NB4 (cell line): ENCODE measurements around the gene ZNF627.
"Not testable (repeated sequence)": the region's sequence is repeated elsewhere in the genome, so short reads cannot be mapped to it uniquely, and the experiment has no call there.

Source experiments
- POLR2A ChIP-seq: IDR thresholded peaks from 2 replicates; pipeline ENCODE4 v1.6.1; 2011; ENCODE audit warnings: mild to moderate bottlenecking; ENCODE audit not compliant: insufficient read length; ENCODE audit errors: extremely low read depth
- TF ChIP-seq, protein P1 (sequence below): IDR thresholded peaks from one replicate; pipeline ENCODE4 v1.5.1; 2012; ENCODE audit warnings: low read depth, low read length

DNA sequence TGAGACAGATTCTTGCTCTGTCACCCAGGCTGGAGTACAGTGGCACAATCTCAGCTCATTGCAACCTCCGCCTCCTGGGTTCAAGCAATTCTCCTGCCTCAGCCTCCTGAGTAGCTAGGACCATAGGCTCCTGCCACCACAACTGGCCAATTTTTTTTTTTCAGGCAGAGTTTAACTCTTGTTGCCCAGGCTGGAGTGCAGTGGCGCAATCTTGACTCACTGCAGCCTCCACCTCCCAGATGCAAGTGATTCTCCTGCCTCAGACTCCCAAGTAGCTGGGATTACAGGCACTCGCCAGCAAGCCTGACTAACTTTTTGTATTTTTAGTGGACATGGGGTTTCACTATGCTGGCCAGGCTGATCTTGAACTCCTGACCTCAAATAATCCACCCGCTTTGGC lies 23.5 kb upstream of the ZNF627 start:
- TF ChIP-seq, protein P1, sequence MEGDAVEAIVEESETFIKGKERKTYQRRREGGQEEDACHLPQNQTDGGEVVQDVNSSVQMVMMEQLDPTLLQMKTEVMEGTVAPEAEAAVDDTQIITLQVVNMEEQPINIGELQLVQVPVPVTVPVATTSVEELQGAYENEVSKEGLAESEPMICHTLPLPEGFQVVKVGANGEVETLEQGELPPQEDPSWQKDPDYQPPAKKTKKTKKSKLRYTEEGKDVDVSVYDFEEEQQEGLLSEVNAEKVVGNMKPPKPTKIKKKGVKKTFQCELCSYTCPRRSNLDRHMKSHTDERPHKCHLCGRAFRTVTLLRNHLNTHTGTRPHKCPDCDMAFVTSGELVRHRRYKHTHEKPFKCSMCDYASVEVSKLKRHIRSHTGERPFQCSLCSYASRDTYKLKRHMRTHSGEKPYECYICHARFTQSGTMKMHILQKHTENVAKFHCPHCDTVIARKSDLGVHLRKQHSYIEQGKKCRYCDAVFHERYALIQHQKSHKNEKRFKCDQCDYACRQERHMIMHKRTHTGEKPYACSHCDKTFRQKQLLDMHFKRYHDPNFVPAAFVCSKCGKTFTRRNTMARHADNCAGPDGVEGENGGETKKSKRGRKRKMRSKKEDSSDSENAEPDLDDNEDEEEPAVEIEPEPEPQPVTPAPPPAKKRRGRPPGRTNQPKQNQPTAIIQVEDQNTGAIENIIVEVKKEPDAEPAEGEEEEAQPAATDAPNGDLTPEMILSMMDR, result not testable (repeated sequence)
- TF ChIP-seq POLR2A, result not testable (repeated sequence)
